PFSK-1 (cell line): Measurements from ENCODE around the gene DPCD.

Source experiments
- POLR2AphosphoS5 ChIP-seq: IDR thresholded peaks from 2 replicates; pipeline ENCODE4 v1.6.1; 2012; ENCODE audit warnings: low read depth, mild to moderate bottlenecking, control low read depth, low read length, moderate library complexity
- SIN3A ChIP-seq: IDR thresholded peaks from 2 replicates; pipeline ENCODE4 v1.6.1; 2012; ENCODE audit warnings: mild to moderate bottlenecking, low read length, moderate library complexity, borderline replicate concordance; ENCODE audit not compliant: insufficient read depth
- TAF1 ChIP-seq: IDR thresholded peaks from 2 replicates; pipeline ENCODE4 v1.6.1; 2012; ENCODE audit warnings: low read length, control low read depth, borderline replicate concordance; ENCODE audit not compliant: insufficient read depth
- TF ChIP-seq, protein P1 (sequence below), 2 experiments: IDR thresholded peaks; 2 replicates each; pipeline versions ENCODE4 v1.6.1 to v1.8.0; 2011 to 2012; ENCODE audit warnings: low read depth in 2 of 2, low read length in 2 of 2, control low read depth in 1 of 2, inconsistent platforms in 1 of 2, mild to moderate bottlenecking in 1 of 2, moderate library complexity in 1 of 2; ENCODE audit not compliant: insufficient read depth in 1 of 2

DNA sequence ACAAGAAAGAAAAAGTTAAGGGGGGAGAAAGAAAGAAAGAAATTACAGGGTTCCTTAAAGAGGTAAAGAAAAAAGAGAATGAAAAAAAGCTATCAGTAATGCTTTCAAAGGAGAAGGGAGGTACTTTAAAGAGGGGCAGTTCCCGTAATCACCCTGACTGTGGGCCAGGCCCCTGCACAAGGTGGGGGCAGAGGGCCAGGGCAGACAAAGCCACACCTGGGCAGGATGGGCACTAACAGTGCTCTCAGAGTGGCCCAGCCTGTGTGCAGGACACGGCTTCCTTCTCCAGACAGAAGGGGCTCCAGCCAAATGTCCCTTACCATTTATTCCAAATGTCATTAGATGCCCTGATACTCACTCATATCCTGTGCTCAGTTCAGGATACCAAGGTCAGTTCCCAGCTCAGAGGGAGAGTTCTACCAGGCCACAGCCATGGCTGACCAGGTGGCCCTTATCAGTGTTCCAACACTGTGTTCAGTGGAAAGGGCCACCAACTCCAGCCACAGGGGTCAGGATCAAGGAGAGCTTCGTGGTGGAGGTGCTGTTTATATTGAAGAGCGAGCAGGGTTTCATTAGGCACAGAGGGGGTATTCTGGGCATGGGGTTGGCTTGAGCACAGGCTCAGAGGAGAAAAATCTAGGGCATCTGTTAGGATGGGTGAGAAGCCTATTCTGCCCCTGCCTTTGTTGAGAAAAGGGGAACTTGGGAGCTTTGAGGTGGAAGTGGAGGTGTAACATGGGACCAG, 29.9 kb downstream of the DPCD start:
- TF ChIP-seq TAF1 (no peak), POLR2AphosphoS5 (no peak), SIN3A (no peak)
- TF ChIP-seq, protein P1, sequence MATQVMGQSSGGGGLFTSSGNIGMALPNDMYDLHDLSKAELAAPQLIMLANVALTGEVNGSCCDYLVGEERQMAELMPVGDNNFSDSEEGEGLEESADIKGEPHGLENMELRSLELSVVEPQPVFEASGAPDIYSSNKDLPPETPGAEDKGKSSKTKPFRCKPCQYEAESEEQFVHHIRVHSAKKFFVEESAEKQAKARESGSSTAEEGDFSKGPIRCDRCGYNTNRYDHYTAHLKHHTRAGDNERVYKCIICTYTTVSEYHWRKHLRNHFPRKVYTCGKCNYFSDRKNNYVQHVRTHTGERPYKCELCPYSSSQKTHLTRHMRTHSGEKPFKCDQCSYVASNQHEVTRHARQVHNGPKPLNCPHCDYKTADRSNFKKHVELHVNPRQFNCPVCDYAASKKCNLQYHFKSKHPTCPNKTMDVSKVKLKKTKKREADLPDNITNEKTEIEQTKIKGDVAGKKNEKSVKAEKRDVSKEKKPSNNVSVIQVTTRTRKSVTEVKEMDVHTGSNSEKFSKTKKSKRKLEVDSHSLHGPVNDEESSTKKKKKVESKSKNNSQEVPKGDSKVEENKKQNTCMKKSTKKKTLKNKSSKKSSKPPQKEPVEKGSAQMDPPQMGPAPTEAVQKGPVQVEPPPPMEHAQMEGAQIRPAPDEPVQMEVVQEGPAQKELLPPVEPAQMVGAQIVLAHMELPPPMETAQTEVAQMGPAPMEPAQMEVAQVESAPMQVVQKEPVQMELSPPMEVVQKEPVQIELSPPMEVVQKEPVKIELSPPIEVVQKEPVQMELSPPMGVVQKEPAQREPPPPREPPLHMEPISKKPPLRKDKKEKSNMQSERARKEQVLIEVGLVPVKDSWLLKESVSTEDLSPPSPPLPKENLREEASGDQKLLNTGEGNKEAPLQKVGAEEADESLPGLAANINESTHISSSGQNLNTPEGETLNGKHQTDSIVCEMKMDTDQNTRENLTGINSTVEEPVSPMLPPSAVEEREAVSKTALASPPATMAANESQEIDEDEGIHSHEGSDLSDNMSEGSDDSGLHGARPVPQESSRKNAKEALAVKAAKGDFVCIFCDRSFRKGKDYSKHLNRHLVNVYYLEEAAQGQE (IDR thresholded peaks at IDR 0.05; ENCODE audit: insufficient read depth in 1 of 2, low read depth in 2 of 2, low read length in 2 of 2) = no peak
